ENCODE data around the gene ABCC4. TPM values are rescaled to one million over a fixed set of nuclear protein-coding genes. Genes with fewer than 3 reads are reported as not detected.
"Not testable (repeated sequence)": the region's sequence is repeated elsewhere in the genome, so short reads cannot be mapped to it uniquely, and the experiment has no call there.

ABCC4 gene
- total and polyA plus RNA-seq, 8 donors: 0.80 to 8.7 (median 4.1) TPM

DNA sequence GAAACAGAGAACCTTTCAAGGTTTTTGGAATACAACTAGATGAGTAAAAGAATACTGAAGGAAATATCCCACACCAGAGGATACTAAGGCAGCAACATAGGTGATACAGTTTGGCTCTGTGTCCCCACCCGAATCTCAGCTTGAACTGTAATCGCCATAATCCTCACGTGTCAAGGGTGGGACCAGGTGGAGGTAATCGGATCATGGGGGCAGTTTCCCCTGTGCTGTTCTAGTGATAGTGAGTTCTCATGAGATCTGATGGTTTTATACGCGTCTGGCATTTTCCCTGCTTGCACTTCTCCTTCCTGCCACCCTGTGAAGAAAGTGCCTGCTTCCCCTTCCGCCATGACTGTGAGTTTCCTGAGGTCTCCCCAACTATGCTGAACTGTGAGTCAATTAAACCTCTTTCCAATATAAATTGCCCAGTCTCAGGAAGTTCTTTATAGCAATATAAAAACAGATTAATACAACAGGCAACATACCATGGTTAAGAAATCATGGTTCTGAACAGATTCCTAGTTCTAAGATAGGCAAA is 97.0 kb downstream of the ABCC4 start:
- Histone ChIP-seq H3K27ac (no peak overlapping the region), H3K27me3 (no peaks in the 10 kb centered on the region), H3K9me3 (no peaks in the 10 kb centered on the region), H3K4me1 (no peaks in the 10 kb centered on the region), H3K4me3 (no peak overlapping the region), H3K36me3 (no peaks in the 10 kb centered on the region)
- no peak for ATAC-seq
- intact Hi-C loops (cut with DNase I): no loop called here
- DNase-seq: no peak
- TF ChIP-seq, protein P1, sequence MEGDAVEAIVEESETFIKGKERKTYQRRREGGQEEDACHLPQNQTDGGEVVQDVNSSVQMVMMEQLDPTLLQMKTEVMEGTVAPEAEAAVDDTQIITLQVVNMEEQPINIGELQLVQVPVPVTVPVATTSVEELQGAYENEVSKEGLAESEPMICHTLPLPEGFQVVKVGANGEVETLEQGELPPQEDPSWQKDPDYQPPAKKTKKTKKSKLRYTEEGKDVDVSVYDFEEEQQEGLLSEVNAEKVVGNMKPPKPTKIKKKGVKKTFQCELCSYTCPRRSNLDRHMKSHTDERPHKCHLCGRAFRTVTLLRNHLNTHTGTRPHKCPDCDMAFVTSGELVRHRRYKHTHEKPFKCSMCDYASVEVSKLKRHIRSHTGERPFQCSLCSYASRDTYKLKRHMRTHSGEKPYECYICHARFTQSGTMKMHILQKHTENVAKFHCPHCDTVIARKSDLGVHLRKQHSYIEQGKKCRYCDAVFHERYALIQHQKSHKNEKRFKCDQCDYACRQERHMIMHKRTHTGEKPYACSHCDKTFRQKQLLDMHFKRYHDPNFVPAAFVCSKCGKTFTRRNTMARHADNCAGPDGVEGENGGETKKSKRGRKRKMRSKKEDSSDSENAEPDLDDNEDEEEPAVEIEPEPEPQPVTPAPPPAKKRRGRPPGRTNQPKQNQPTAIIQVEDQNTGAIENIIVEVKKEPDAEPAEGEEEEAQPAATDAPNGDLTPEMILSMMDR (IDR thresholded peaks at IDR 0.05): no peak
- FAIRE-seq: no peak
- WGBS, 2 donors: 94 to 98% methylated on average over 7 of the region's 7 CpGs

DNA sequence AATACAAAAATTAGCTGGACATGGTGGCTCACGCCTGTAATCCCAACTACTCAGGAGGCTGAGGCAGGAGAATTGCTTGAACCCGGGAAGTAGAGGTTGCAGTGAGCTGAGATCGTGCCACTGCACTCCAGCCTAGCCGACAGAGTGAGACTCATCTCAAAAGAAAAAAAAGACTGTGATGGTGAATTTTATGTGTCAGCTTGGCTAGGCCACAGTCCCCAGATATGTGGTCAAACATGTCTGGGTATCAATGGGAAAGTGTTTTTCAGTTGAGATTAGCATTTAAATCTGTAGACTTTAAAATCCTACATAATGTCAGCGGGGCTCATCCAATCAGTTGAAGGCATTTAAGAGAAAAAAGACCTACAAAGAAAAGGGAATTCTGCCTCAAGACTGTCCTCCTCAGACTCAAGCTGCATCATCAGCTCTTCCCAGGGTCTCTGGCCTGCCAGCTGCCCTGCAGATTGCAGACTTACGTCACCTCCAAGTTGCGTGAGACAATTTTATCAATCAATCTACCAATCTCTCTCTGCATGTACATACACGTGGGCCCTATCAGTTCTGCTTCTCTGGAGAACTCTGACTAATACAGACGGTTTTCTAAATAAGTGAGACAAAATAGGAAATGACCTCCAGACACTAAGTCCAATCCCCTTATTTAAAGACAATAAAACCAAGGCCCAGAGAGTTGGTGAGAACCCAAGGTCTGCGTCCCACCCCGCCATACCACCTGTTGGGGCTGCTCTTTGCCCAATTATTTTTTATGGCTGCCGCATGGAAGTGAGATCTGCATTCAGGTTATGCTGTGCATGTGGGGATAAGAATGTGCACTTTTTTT is 99.2 kb downstream of the ABCC4 start:
- no peaks in the 10 kb centered on the region for H3K9me3 ChIP-seq
- no peaks in the 10 kb centered on the region for H3K36me3 ChIP-seq
- H3K27me3 ChIP-seq: no peaks in the 10 kb centered on the region
- H3K4me3 ChIP-seq: no peak overlapping the region
- TF ChIP-seq, protein P1 (IDR thresholded peaks at IDR 0.05): no peak
- no peak for FAIRE-seq
- no peaks in the 10 kb centered on the region for H3K4me1 ChIP-seq
- intact Hi-C loops (cut with DNase I): no loop called here
- 85 to 89% methylated on average over 12 of the region's 12 CpGs for WGBS, 2 donors
- ATAC-seq: no peak
- DNase-seq: no peak
- H3K27ac ChIP-seq: no peak overlapping the region

DNA sequence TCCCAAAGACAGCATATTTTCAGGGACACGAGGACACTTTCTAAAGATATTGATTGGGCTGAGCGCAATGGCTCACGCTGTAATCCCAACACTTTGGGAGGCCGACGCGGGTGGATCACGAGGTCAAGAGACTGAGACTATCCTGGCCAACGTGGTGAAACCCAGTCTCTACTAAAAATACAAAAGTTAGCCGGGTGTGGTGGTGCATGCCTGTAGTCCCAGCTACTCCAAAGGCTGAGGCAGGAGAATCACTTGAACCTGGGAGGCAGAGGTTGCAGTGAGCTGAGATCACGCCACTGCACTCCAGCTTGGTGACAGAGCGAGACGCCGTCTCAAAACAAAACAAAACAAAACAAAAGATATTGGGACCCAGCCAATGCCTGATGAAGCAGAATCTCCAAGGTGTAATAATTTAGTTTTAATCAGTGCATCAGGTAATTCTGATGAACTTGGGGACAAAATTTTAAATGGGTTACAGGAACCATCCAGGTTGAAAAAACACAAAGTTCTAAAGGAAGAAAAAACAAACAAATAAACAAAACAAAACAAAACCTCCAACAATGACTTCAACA is 100.8 kb downstream of the ABCC4 start:
- intact Hi-C loops (cut with DNase I); H3K27ac ChIP-seq: not testable (repeated sequence)

DNA sequence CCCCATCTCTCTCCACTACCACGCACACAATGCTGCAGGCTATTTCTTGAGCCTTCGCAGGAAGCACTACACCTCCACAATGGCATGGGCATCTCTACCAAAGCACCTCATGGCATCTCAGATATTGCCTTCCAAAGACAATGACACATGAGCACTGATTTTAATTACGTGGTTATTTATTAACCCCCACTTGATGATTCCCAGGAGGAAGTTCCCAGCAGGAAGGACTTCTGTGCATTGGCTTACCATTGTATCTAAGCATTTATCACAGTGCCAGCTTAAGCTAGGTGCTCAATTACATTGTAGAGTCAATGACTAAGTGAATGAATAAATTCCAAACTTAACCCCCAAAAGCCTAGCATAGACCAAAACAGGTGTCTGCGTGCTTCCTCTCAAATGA is 101.4 kb downstream of the ABCC4 start:
- Histone ChIP-seq H3K27ac (no peak overlapping the region), H3K4me1 (no peaks in the 10 kb centered on the region), H3K9me3 (no peaks in the 10 kb centered on the region), H3K36me3 (no peaks in the 10 kb centered on the region), H3K4me3 (no peak overlapping the region), H3K27me3 (no peaks in the 10 kb centered on the region)
- TF ChIP-seq, protein P1 (IDR thresholded peaks at IDR 0.05): no peak
- intact Hi-C loops (cut with DNase I): no loop called here
- ATAC-seq (peak in 2 of 4 donors; percentile 24 to 34), DNase-seq (no peak), FAIRE-seq (no peak)
- 81 to 84% methylated on average over 4 of the region's 4 CpGs for WGBS, 2 donors

More for the DNA sequence above, 100.8 kb downstream of the ABCC4 start:
- not testable (repeated sequence) for FAIRE-seq, H3K9me3 ChIP-seq, ATAC-seq, DNase-seq, H3K27me3 ChIP-seq, H3K4me1 ChIP-seq, H3K36me3 ChIP-seq, H3K4me3 ChIP-seq
- WGBS, 2 donors: 88% methylated on average over 13 of the region's 13 CpGs

DNA sequence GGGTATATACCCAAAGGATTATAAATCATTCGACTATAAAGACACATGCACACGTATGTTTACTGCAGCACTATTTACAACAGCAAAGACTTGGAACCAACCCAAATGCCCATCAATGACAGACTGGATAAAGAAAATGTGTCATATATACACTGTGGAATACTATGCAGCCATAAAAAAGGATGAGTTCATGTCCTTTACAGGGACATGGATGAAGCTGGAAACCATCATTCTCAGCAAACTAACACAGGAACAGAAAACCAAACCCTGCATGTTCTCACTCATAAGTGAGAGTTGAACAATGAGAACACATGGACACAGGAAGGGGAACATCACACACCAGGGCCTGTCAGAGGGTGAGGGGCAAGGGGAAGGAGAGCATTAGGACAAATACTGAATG is 102.6 kb downstream of the ABCC4 start:
- FAIRE-seq; H3K4me1 ChIP-seq; H3K9me3 ChIP-seq; ATAC-seq; H3K36me3 ChIP-seq; DNase-seq; H3K27ac ChIP-seq; H3K27me3 ChIP-seq; H3K4me3 ChIP-seq; intact Hi-C loops (cut with DNase I): not testable (repeated sequence)
- WGBS, 2 donors: 53 to 94% methylated on average over 2 of the region's 2 CpGs

DNA sequence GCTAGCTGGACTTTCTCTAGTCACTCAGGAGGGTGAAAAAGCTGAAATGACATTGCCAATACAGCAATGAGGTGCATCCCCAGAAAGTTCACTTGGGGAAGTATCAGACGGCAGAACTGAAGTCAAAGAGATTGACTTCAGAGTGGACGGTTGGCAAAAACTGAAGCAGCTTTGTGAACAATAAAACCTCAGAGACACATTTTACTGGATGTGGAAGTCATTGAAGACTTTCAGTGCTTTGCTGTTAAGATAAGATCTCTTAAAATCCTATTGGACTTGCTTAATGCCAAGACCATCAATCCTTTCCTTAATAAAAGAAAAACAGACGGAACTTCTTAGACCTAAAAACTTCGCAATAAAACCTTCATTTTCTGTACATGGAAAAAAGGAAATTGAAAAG is 103.7 kb downstream of the ABCC4 start:
- intact Hi-C loops (cut with DNase I): no loop called here
- 81 to 82% methylated on average over 4 of the region's 4 CpGs for WGBS, 2 donors
- TF ChIP-seq, protein P1 (IDR thresholded peaks at IDR 0.05): no peak
- H3K27ac ChIP-seq: no peak overlapping the region
- FAIRE-seq: no peak
- H3K36me3 ChIP-seq: no peaks in the 10 kb centered on the region
- no peaks in the 10 kb centered on the region for H3K27me3 ChIP-seq
- H3K4me3 ChIP-seq: no peak overlapping the region
- ATAC-seq: no peak
- DNase-seq: no peak
- H3K4me1 ChIP-seq: no peaks in the 10 kb centered on the region
- no peaks in the 10 kb centered on the region for H3K9me3 ChIP-seq
